Epithelial cell of prostate (primary cell): ENCODE measurements around the gene NLGN1.
A peak's percentile ranks its signal among the peaks of the same experiment; 100 is the strongest.

Experiments
- DNase-seq: peaks from one replicate; pipeline ENCODE4 v3.0.0-alpha.2; 2011; ENCODE audit warnings: low read depth, low spot score
- H3K27ac ChIP-seq: fragments of 450-650 bp; 2 replicates; pipeline ENCODE4 v1.5.1; 2017; ENCODE audit warnings: mild to moderate bottlenecking

NLGN1 gene

GRCh38 chr3:174334111-174334510 is 936.6 kb downstream of the NLGN1 start:
- H3K27ac ChIP-seq, result peak overlapping the region; percentile 21
- DNase-seq, result no peak

- DNase-seq, result no peak
- H3K27ac ChIP-seq, result no peak overlapping the region
Measured at GRCh38 chr3:174335324-174335723, 937.8 kb downstream of the NLGN1 start.

- no peak overlapping the region for H3K27ac ChIP-seq
- DNase-seq, result no peak
Measured at GRCh38 chr3:174335910-174336309, 938.4 kb downstream of the NLGN1 start.
